ENCODE results near the gene GSTK1.
A peak's percentile ranks its signal among the peaks of the same experiment; 100 is the strongest.
"Not testable (repeated sequence)": the region's sequence is repeated elsewhere in the genome, so short reads cannot be mapped to it uniquely, and the experiment has no call there.

GSTK1 gene

GRCh38 chr7:143263266-143264195 is at the start of gene GSTK1:
TSS of gene GSTK1 (plus strand) at chr7:143263441. CDS start at chr7:143263514, 73 bp downstream.
- peak; percentile 16 to 90 (median 74) for DNase-seq

- DNase-seq, result not testable (repeated sequence)
Measured at GRCh38 chr7:143213478-143213877, 49.8 kb upstream of the GSTK1 start.

- peak in 40 of 56 donors; percentile 4 to 70 (median 32) for DNase-seq
Measured at GRCh38 chr7:143214789-143215679, 48.2 kb upstream of the GSTK1 start.

- DNase-seq, result peak in 14 of 56 donors; percentile 4 to 60 (median 21)
Measured at GRCh38 chr7:143216151-143216550, 47.1 kb upstream of the GSTK1 start.

GRCh38 chr7:143216686-143217085 is 46.6 kb upstream of the GSTK1 start:
- no peak for DNase-seq

GRCh38 chr7:143217806-143218205 is 45.4 kb upstream of the GSTK1 start:
- no peak for DNase-seq

GRCh38 chr7:143221286-143221685 is 42.0 kb upstream of the GSTK1 start:
- no peak for DNase-seq

- no peak for DNase-seq
Measured at GRCh38 chr7:143221737-143222136, 41.5 kb upstream of the GSTK1 start, which contains the start of gene TAS2R40. TSS of gene TAS2R40 (plus strand) at chr7:143222037. CDS start at chr7:143222079, 42 bp downstream.

- DNase-seq, result no peak
Measured at GRCh38 chr7:143222782-143223181, 40.5 kb upstream of the GSTK1 start.

GRCh38 chr7:143223784-143224183 is 39.5 kb upstream of the GSTK1 start:
- DNase-seq, result no peak

- no peak for DNase-seq
Measured at GRCh38 chr7:143225047-143225446, 38.2 kb upstream of the GSTK1 start.

GRCh38 chr7:143227806-143228205 is 35.4 kb upstream of the GSTK1 start:
- no peak for DNase-seq

GRCh38 chr7:143229054-143229790 is 34.0 kb upstream of the GSTK1 start:
- DNase-seq, result peak in 11 of 56 donors; percentile 3 to 28 (median 11)

GRCh38 chr7:143230602-143231457 is 32.4 kb upstream of the GSTK1 start:
- no peak for DNase-seq

GRCh38 chr7:143233816-143234532 is 29.3 kb upstream of the GSTK1 start:
- no peak for DNase-seq

GRCh38 chr7:143234533-143234875 is 28.7 kb upstream of the GSTK1 start:
- no peak for DNase-seq

GRCh38 chr7:143235561-143235960 is 27.7 kb upstream of the GSTK1 start:
- DNase-seq, result no peak

GRCh38 chr7:143236408-143236990 is 26.7 kb upstream of the GSTK1 start:
- no peak for DNase-seq

GRCh38 chr7:143237366-143237765 is 25.9 kb upstream of the GSTK1 start:
- no peak for DNase-seq

Measured in nucleus accumbens (tissue), 56 donors.